ENCODE measurements around the gene SASH1.

DNA sequence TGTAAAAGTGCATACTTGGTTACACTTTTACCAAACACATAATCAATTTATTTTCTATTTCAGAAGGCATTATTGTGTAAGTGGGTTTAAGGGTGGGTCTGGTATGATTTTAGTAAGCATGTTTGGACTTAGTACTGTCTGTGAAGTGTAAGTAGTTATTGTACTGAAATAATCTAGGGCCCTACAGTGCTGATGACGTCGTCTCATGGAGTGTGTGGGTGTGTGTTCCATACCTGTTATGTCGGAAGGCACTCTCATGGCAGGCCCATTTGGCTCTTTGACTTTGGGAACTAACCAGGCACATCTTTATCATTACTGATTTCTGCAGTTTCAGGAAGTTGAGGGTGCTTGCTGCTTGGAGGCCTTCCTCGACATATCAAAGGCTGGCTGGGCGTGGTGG lies 155.1 kb downstream of the SASH1 start:
- TF ChIP-seq, protein P1, sequence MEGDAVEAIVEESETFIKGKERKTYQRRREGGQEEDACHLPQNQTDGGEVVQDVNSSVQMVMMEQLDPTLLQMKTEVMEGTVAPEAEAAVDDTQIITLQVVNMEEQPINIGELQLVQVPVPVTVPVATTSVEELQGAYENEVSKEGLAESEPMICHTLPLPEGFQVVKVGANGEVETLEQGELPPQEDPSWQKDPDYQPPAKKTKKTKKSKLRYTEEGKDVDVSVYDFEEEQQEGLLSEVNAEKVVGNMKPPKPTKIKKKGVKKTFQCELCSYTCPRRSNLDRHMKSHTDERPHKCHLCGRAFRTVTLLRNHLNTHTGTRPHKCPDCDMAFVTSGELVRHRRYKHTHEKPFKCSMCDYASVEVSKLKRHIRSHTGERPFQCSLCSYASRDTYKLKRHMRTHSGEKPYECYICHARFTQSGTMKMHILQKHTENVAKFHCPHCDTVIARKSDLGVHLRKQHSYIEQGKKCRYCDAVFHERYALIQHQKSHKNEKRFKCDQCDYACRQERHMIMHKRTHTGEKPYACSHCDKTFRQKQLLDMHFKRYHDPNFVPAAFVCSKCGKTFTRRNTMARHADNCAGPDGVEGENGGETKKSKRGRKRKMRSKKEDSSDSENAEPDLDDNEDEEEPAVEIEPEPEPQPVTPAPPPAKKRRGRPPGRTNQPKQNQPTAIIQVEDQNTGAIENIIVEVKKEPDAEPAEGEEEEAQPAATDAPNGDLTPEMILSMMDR (IDR thresholded peaks at IDR 0.05) = no peak
- no peak for TF ChIP-seq EP300 (IDR thresholded peaks at IDR 0.05)

Measured in tibial nerve (tissue), 4 donors.